ENCODE data around the gene MEGF6. TPM values are rescaled to one million over a fixed set of nuclear protein-coding genes. Genes with fewer than 3 reads are reported as not detected.

Gene MEGF6
- total RNA-seq, 1 donor, result 102 TPM

GRCh38 chr1:3551290-3551678 is 60.0 kb downstream of the MEGF6 start:
- no peak for DNase-seq (ENCODE audit: low read depth)
- TF ChIP-seq CTCF (IDR thresholded peaks at IDR 0.05; ENCODE audit: insufficient read depth, low read length), result no peak

GRCh38 chr1:3550511-3551289 is 60.6 kb downstream of the MEGF6 start:
- DNase-seq (ENCODE audit: low read depth), result no peak
- no peak for TF ChIP-seq CTCF (IDR thresholded peaks at IDR 0.05; ENCODE audit: insufficient read depth, low read length)
- no peak overlapping the region for H3K4me3 ChIP-seq (ENCODE audit: low read depth, low read length)

More at GRCh38 chr1:3551290-3551678, 60.0 kb downstream of the MEGF6 start:
- no peak overlapping the region for H3K4me3 ChIP-seq (ENCODE audit: low read depth, low read length)

- H3K4me3 ChIP-seq (ENCODE audit: low read depth, low read length), result no peak overlapping the region
- no peak for TF ChIP-seq CTCF (IDR thresholded peaks at IDR 0.05; ENCODE audit: insufficient read depth, low read length)
- no peak for DNase-seq (ENCODE audit: low read depth)
Measured at GRCh38 chr1:3548895-3549294, 62.4 kb downstream of the MEGF6 start.

- TF ChIP-seq CTCF (IDR thresholded peaks at IDR 0.05; ENCODE audit: insufficient read depth, low read length), result no peak
- DNase-seq (ENCODE audit: low read depth), result peak; percentile 78
- H3K4me3 ChIP-seq (ENCODE audit: low read depth, low read length), result no peak overlapping the region
Measured at GRCh38 chr1:3548156-3548893, 63.0 kb downstream of the MEGF6 start.

DNA sequence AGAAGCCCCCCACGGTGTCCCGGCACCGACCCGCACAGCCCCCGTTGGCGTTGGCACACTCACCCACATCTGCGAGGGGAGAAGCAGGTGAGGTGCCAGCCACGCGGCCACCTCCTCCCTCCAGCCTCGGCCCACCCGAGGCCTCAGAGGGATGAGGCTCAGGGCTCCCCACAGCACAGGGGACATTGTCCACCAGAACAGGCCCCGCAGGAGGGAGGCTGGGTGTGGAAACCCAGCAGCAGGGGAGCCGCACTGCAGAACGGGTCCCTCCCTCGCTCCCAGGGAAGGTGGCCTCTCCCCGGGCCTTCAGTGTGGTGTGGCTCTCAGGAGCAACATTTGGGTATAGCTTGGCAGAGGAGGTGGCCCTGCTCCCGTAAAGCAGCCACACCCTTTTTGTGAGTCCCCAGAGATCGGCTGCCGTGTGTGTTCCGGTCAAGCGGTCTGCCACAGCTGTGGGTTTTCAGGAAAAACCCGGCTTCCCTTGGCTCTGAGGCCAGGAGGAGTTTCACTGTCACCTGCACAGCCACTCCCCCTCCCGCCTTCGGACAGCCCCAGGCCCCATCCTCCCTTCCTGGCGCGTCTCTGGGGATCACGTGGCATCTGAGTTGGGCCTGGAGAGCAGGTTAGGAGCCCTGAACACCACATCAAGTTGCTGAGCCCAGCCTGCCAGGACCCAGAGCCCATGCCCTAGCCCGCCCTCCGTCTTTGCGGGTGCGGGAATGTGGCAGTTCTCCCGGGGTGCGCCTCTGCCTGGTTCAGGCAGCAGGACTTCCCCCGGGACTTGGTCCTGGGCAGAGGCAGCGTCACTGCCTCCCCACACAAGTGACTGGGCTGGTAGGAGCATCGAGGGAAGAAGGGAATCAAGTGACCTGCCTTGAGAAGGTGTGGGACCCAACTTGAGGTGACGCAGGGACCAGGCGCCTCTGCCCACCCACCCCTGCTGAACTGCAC is 64.0 kb downstream of the MEGF6 start:
- no peak for TF ChIP-seq CTCF (IDR thresholded peaks at IDR 0.05; ENCODE audit: insufficient read depth, low read length)
- no peak overlapping the region for H3K4me3 ChIP-seq (ENCODE audit: low read depth, low read length)
- DNase-seq (ENCODE audit: low read depth), result no peak

DNA sequence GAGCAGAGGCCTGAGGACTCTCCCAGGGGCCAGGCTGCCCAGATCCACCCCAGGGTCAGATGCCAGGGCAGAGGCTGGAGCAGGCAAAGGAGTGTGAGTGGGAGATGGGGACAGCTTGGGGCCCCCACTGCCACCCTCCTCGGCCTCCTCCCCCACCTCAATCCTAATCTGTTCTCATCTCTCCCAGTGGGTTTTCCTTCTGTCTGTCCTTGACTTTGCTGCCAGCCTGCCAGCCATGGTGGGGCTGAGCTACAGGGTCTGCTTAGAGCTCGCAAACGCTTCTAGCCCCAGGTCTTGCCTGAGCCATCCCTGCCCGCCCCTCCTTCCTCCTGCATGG is 65.3 kb downstream of the MEGF6 start:
- no peak for DNase-seq (ENCODE audit: low read depth)
- TF ChIP-seq CTCF (IDR thresholded peaks at IDR 0.05; ENCODE audit: insufficient read depth, low read length), result no peak
- no peak overlapping the region for H3K4me3 ChIP-seq (ENCODE audit: low read depth, low read length)
